Glomerular visceral epithelial cell (primary cell): ENCODE results near the gene LDLRAD2.
"Not testable (repeated sequence)": the region's sequence is repeated elsewhere in the genome, so short reads cannot be mapped to it uniquely, and the experiment has no call there.

Experiments
- DNase-seq: peaks from one replicate; pipeline ENCODE4 v3.0.0-alpha.2; 2016; ENCODE audit errors: extremely low spot score

The LDLRAD2 gene

DNA sequence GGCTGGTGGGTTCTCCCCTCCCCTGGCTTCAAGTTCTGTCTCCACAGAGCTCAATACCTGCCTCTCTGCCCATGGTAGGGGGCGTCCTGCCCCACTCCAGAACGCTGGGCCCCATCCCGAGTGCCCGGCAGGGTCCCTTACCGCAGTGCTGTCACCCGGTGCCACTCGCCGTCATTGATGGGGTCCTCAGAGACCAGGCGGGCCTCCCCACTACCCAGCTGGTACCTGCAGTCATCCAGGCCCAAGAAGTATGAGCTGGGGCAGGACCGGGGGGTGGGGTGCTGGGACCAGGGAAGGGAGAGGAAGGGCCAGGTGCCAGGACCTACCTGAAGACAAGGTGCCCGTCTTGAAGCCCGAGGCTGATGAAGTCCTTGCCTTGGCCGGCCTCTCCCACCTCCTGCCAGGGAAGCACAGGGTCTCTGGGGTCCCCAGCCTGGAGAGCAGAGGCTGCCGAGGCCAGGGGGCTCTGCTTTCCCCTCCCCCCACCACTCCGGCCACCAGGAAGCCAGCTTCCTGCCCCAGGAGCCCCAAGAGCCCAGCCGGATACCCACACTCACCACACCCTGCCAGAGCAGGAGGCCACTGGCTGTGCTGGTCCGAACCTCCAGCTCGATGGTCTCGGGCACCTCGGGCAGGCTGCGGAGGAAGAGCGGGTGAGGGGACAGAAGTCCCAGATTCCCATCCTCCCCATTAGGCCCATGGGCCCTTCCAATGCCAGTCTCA lies 12.1 kb downstream of the LDLRAD2 start:
- no peak for DNase-seq

DNA sequence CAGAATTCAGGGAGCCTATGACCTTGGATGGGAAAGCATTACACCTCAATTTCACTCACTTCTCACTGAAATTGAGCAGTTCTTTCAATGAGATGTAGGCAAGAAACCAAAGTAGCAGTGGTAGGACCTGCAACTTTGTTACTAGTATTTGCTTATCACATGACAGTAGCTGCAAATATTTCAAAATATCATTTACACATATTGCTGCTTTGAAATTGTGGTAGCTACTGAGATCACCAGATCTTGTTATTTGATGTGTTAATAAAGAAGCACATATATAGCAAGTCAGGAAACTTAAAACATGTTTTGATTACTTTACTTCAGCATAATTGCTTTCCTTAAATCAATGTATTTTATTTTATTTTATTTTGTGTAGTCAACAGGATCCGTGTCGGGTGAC lies 12.9 kb downstream of the LDLRAD2 start:
- no peak for DNase-seq

DNA sequence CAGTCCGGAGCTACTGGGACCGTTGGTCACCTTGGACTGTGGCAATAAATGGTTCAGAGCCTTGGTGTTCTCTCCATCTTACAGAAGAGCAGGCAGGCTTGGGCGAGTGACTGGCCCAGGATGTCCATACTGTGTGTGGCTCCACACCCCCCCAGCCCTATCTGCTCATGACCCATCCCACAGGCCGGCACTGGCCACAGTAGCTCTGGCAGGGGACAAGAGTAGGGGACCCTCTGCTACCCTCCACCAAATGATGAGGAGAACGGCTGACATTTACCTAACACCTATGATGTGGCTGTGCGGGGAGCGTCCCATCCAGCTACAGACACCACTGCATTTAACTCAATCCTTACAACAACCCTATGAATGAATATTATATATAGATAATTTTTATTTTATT lies 13.3 kb downstream of the LDLRAD2 start:
- DNase-seq, result no peak

DNA sequence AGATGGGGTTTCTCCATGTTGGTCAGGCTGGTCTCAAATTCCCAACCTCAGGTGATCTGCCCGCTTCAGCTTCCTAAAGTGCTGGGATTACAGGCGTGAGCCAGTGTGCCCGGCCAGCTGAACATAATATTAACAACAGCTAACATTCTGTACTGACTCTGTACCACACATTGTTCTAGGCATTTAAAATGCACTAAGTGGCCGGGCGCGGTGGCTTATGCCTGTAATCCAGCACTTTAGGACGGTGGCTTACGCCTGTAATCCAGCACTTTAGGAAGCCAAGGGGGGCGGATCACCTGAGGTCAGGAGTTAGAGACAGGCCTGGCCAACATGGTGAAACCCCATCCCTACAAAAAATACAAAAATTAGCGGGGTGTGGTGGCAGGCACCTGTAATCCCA lies 14.6 kb downstream of the LDLRAD2 start:
- DNase-seq, result not testable (repeated sequence)

DNA sequence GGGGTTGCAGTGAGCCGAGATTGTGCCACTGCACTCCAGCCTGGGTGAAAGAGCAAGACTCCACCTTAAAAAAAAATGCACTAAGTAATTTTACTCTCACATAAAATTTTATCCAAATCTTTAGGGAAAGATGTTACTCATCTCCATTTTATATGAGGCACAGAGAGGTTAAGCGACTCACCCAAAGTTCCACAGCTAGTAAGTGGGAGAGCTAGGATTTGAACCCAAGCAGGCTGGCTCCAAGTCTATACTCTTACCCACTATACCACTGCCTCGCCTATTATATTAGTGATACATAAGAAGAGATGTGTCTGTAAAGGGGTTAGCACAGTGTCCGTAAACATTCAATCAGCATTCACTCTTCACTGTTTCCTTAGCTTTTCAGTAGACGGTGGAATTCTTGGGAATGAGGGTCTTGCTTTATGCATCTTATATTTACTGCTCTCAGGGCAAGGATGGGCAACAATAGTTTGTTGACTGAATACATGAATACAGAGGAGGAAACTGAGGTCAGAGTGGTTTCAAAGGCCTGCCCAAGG lies 15.1 kb downstream of the LDLRAD2 start:
- no peak for DNase-seq

DNA sequence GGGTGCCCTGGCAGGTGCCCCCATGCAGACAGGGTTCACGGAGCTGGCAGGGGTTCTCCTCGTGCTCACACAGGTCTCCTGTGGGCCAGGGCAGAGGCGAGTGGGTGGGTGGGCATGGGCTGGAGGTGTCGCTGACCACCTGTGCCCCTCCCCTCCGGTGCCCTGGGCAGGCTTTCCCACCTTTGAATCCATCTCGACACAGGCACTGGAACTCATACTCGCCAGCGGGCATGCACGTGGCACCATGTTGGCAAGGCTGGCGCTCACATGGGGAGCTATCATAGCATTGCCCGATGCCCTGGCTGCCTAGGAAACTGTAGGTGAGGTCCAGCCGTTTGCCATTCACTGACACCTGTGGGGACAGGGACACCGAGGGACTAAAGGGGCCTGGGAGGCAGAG lies 16.0 kb downstream of the LDLRAD2 start:
- no peak for DNase-seq

DNA sequence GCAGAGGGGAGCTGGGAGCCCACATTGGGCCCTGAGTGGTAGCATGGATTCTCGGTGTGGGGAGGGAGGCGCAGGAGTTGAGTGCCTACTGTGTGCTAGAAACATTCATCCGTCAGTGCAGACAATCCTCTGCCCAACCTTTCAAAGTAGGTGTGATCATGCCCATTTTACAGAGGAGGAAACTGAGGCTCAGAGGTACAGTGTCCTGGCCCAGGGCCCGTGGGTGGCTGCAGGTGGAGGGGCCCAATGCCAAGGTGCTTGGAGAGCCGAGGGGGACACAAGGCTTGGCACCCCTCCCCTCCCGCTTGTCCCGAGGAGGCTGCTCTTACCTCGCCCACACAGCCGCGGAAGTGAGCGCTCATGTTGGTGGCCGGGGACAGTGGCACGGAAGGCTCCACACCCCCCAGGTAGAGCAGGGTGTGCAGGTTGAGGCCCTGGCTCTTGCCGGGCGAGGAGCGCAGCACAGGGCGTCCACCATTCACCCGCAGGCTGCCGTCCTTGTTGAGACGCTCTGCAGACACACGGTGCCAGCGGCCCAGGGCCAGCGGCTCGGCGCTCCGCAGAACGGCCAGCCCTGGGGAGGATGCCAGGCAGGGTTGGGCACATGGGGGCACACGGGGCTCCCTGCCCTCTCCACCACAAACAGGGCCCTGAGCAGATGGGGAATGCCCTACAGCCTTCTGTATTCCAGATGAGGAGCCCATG lies 16.6 kb downstream of the LDLRAD2 start:
- DNase-seq, result no peak

DNA sequence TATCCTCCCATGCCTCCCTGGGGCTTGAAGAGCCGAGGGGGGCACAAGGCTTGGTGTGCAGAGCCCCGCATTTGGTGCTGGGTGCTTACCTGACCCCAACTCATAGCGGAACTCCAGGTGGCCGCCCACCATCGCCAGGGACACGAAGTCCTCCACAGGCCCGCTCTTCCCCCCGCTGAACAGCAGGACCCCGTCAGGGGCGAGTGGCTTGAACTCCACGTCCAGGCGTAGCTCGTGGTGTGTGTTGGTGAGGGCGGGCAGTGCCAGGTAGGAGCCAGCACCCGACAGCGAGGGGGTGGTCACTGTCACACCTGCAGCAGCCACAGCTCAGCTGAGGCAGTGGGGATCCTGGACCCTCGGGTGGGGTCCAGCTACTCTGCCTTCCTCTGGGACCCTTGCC lies 17.2 kb downstream of the LDLRAD2 start:
- no peak for DNase-seq

DNA sequence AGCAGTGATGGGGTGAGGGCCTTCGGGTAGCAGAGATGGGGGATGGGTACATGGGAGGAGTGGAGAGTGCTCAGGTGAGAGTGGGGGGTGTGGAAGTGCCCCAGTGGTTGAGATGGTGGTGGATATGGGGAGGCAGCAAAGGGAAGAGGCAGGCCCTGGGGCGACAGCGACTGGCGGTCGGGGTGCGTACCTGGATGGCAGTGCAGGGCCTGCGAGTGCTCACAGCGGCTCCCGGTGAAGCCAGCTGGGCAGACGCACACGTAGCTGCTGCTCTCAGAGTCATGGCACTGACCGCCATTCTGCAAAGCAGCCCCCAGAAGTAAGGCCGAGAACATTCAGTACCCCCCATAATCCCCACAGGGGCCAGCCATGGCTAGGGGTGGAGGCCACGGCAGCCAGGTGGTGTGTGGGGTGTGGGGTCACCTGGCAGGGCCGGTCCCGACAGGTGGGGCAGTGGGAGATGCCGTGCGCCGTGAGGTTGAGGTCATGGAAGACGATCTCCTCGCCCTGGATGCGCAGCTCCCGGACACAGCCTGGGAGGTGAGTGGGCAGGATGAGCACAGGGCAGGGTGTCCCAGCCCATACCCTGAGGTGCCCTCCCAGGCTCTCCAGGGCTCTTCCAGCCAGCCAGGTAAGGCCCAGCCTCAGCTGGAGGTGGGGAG lies 18.9 kb downstream of the LDLRAD2 start:
- no peak for DNase-seq

DNA sequence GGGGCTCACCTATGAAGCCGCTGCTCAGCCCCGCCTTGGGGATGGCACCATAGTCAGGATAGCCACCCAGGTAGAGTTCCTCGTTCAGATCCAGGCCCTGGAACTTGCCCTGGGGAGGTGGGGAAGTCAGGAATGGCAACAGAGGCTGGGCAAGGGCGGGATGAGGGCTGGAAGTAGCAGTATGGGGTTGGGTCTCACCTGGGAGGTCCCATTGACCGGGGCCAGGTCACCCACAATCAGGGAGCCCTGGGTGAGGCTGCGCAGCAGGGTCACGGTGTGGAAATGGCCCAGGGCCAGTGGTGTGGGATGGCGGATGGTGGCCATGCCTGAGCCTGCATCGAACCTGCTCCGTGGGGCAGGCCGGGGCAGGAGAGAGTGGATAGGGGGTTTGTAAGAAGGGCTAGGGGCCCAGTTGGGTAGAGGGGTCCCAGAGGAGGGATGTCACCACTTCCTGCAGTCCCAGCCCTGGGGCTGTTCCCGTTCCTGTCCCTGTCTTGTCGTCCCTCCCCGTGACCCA lies 19.4 kb downstream of the LDLRAD2 start:
- no peak for DNase-seq

DNA sequence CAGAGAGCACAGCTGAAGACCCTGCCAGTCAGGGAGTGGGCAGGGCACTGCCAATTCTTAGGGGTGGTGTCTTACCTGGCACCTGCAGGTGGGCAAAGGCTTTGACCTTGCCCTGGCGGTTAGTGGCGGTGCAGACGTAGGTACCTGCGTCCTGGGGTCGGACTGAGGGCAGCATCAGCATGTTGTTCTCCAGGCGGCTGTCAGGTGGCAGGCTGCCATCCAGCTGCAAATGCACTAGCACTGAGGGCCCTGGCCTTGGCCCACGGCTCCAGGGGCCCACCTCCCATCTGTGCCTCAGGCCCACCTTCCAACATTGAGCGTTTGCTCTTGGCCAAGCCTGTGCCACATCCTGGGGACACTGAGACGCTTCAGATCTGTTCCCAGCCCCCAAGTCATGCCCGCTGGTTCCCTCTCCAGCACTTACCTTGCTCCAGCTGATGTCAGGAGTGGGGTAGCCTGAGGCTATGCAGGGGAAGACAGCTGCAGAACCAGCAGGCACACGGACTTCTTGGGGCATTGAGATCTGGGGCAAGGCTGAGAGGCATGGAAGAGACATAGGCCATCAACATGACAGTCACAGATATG lies 21.4 kb downstream of the LDLRAD2 start:
- DNase-seq, result no peak

DNA sequence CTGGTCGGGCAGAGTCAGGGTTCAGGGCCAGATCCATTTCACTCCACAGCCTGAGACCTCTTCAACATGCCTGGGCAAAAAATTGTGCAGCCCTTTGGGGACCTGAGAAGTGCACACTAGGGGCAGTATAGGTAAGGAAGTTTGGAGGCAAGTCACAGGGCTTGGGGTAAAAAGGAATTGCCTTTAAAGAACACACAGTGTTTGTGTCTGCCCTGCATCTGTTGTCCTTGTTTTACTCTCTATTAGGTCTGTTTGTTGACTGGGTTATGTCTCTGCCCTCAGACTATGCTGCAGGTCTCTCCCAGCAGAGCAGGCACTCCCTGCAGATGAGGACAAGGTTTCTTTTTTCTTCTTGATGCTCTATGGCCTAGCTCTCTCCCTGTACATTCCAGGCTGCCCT lies 22.0 kb downstream of the LDLRAD2 start:
- no peak for DNase-seq

DNA sequence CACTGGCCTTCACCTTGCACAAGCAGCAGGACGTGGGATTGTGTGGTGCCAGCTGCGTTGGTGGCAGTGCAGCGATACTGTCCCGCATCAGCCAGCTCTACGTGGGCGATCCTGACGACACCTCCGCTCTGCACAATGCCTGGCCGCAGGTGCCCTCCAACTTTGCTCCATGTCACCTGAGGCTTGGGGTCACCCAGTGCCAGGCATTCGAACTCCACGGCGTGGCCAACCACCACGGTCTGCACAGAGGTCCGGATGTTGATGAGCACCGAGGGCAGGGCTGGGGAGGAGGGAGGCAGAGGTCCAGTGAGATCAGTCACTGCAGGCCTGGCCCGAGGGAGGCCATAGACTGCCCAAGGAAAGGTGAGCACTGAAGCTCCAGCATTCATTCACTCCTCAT lies 22.6 kb downstream of the LDLRAD2 start:
- no peak for DNase-seq

DNA sequence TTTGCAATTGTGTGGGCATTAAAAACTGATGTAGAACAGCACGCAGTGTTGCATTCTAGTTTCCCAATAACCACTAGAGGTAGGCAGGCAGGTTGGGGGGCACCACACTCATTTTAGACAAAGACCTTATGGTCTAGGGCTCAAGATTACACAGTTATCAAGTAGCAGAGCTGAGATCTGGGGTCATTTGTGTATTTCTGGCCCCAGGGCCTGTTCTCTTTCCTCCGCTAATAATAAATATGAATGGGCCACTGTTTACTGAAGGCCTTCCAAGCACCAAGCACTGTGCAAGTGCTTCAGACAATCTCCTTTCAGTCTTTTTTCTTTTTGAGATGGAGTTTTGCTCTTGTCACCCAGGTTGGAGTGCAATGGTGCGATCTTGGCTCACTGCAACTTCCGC lies 23.9 kb downstream of the LDLRAD2 start:
- DNase-seq, result no peak

DNA sequence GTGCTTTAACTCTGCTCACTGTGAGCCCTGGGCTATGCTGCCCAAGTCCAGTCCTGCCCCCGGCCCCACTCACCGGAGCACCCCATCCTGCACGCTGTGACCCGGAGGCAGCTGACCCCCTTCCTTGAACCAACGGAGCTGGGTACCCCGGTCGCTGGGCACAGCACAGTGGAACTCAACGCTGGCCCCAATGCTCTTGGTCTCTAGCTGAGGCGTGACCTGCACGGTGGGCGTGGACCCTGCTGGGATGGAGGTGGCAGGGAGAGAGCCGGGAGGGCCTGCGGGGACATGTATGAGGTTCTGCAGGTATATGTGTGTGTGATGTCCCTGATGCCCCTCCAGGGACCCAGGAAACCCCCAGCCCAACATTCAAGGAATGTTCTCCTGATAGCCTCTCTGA lies 24.7 kb downstream of the LDLRAD2 start:
- DNase-seq, result no peak

DNA sequence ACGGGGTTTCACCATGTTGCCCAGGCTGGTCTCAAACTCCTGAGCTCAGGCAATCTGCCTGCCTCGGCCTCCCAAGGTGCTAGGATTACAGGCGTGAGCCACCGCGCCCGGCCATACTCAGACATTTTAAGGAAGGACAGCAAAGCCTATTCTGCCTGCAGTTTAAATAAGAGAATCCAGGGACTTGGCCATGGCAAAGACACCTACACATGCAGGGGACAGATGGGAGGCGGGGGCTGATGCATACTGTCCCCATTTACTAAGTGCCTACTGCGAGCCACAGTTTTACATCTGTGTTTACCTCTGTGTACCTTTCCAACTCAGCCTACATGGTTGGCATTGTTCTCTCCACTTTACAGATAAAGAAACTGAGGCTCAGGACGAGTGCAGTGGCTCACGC lies 25.4 kb downstream of the LDLRAD2 start:
- no peak for DNase-seq

DNA sequence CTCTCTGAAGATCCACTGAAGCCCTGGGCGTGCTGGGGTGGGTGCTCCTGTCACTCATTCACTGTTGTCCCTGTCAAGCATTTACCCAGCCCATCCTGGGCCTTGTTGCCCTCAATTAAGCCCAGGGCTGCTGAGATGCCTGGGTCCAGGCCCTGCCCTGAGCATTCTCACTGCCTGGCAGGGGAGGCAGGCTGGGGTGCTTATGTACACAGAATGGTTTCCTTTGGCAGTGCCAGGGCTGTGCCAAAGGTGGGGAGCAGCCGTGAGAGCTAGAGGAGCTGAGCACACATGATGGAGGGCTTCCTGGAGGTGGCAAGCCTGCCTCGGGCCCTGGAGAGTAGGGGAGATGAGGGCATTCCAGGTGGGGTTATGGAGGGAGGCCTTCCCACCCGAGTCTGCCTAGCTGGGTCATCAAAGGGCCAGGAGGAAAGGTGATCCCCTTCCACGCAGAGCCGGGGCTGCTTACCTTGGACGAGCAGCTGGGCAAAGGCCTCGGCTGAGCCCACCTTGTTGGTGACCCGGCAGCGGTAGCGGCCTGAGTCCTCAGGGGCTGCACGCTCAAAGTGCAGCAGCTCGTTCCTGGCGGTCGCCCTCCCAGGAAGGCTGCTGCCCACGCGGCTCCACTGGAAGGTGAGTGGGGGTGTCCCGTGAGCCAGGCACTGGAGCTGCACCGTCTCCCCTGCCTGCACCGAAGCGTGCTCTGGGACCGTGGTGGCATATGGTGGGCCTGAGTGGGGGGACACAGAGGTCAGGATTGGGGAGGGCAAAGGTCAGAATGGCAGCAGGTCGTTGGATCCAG lies 26.5 kb downstream of the LDLRAD2 start:
- no peak for DNase-seq

DNA sequence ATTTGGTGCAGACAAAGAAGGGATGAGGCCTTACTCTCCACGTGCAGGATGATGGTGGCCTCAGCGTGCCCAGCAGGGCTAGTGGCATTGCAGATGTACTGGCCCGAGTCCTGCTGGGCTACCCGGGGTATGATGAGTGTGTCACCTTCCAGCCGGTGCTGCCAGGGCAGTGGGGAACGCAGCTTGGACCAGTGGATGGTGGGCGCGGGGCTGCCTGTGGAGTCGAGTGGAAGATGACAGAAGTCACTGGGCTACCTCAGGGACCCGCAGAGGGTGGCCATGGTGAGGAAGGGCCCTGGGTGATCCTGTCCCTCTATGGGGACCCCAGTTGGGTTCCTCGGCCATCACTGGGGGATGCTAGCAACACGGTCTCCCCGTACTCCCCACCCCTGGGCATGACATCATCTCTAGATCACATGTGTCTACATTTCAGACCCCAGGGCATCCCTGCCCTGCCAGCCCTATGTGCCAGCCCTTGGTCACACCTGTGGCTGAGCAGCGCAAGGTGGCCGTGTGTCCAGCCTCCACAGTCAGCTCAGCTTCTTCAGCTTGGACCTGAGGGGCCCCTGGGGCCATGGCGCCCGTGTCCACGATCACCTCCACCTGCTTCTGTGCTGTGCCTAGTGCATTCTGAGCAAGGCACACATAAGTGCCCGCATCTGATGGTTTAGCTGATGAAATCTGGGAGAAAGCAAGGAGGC lies 27.4 kb downstream of the LDLRAD2 start:
- DNase-seq, result no peak

DNA sequence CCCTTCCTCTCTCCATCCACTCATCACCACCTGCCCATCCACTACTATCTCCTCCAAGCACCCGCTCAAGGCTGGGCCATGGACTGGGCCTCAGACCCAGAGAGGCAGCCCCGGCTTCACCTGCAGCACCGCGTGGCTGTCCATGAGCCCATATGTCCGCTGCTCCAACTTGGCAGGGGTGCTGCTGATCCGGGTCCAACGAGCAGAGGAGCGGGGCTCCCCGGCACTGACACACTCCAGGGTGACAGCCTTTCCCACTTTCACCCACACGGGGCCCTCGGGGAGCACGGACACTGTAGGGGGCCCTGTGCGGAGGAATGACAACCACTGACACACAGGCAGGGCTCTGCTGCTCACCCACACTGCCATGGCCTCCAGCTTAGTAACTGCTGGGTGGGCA lies 28.9 kb downstream of the LDLRAD2 start:
- DNase-seq, result no peak

DNA sequence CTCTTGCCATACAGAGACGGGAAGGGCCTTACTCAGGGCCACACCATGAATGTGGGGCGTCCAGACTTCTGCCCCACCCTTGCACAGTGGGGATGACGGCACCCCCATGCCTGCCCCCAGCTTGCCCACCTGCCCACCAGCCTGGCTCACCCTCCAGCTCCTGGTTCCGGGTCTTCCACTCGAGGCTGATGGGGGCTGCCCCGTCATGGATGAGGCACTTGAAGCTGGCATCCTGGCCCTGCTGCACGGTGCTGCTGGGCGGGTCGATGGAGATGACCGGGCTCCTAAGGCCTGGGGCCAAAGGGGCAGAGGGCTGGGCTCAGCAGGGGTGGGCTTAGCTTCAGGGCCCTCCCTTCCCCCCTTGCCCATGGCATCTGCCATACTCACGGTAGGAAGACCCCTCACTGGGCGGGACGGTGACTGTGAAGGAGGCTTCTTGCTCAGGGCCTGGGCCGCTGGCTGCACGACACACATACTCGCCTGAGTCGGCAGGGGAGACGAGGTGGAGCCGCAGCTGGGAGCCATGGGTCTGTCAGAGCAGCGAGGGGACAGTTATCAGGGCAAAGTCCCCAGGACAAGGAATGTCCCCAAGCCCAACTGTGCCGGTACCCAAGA lies 29.9 kb downstream of the LDLRAD2 start:
- DNase-seq, result no peak
